Activated CD4-positive, CD25-positive, alpha-beta regulatory T cell (primary cell): ENCODE data around the gene DCUN1D3.
"Not testable (repeated sequence)": the region's sequence is repeated elsewhere in the genome, so short reads cannot be mapped to it uniquely, and the experiment has no call there.

Source experiments
- DNase-seq, 4 experiments: peaks; one replicate each; lab custom pipeline; 2025; lab: John Stamatoyannopoulos, UW

DCUN1D3 gene

GRCh38 chr16:20887207-20887606, 13.0 kb downstream of the DCUN1D3 start:
- DNase-seq, result no peak

GRCh38 chr16:20886320-20886719, 13.8 kb downstream of the DCUN1D3 start:
- no peak for DNase-seq

GRCh38 chr16:20884240-20884556, 16.0 kb downstream of the DCUN1D3 start:
- no peak for DNase-seq

GRCh38 chr16:20883554-20884239, 16.5 kb downstream of the DCUN1D3 start:
- DNase-seq, result no peak

- no peak for DNase-seq
These were observed 18.7 kb downstream of the DCUN1D3 start for GRCh38 chr16:20881503-20881878.

- DNase-seq, result no peak
These were observed 19.2 kb downstream of the DCUN1D3 start for GRCh38 chr16:20880867-20881502.

GRCh38 chr16:20879175-20880040, 20.8 kb downstream of the DCUN1D3 start:
- no peak for DNase-seq

GRCh38 chr16:20878682-20879147, 21.4 kb downstream of the DCUN1D3 start:
- DNase-seq, result no peak

- DNase-seq, result no peak
These were observed 24.9 kb downstream of the DCUN1D3 start for GRCh38 chr16:20875355-20875650.

- no peak for DNase-seq
These were observed 26.0 kb downstream of the DCUN1D3 start for GRCh38 chr16:20874088-20874581.

GRCh38 chr16:20873331-20873730, 26.8 kb downstream of the DCUN1D3 start:
- DNase-seq, result no peak

GRCh38 chr16:20871941-20872815, 28.0 kb downstream of the DCUN1D3 start:
- DNase-seq, result no peak

GRCh38 chr16:20871258-20871657, 28.9 kb downstream of the DCUN1D3 start:
- DNase-seq, result no peak

GRCh38 chr16:20870122-20870820, 29.9 kb downstream of the DCUN1D3 start:
- no peak for DNase-seq

GRCh38 chr16:20868890-20869289, 31.3 kb downstream of the DCUN1D3 start:
- DNase-seq, result no peak

GRCh38 chr16:20867585-20867984, 32.6 kb downstream of the DCUN1D3 start:
- no peak for DNase-seq

- DNase-seq, result no peak
These were observed 33.4 kb downstream of the DCUN1D3 start for GRCh38 chr16:20866801-20867200.

GRCh38 chr16:20866145-20866772, 33.9 kb downstream of the DCUN1D3 start:
- DNase-seq, result no peak

- no peak for DNase-seq
These were observed 34.6 kb downstream of the DCUN1D3 start for GRCh38 chr16:20865420-20866131.

GRCh38 chr16:20864376-20864775, 35.8 kb downstream of the DCUN1D3 start:
- not testable (repeated sequence) for DNase-seq
